Measurements from ENCODE around the gene SLC39A11.
A peak's percentile ranks its signal among the peaks of the same experiment; 100 is the strongest.

The SLC39A11 gene

DNA sequence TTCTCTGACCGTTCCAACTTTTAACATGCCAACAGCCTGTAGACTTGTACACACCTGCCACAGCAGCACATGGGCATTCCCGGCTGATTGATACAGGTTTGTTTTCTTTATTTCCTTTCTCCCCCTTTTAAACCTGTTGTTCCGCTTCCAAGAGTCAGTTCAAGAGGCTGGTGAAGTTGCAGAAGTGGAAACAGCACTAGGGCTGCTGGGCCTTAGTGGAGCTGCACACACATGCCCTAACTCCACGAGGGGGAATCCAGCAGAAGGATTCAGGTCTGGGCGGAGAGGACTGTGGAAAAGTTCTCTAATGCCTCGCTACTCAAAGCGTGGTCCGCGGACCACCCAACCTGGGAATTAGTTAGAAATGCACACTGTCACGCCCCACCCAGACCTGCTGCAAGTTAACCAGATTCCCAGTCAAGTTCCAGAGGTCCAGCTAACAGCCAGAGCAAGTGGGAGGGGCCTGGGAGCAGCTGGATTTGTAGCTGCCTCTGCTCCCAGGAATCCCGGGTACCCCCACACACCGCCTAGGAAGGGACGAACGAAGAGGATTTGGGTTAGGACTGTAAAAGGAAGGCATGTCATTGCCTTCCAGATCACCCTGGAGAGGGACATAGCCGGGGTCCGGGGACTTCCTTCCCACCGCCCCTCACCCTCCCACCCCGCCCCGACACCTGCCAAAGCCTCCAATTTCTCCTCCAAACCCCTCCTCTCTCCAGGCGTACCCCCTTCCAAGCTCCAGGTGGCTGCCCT lies 542 bp downstream of the SLC39A11 start:
- DNase-seq (ENCODE audit: extremely low read depth, low read depth), result no peak
- TF ChIP-seq, protein P1, sequence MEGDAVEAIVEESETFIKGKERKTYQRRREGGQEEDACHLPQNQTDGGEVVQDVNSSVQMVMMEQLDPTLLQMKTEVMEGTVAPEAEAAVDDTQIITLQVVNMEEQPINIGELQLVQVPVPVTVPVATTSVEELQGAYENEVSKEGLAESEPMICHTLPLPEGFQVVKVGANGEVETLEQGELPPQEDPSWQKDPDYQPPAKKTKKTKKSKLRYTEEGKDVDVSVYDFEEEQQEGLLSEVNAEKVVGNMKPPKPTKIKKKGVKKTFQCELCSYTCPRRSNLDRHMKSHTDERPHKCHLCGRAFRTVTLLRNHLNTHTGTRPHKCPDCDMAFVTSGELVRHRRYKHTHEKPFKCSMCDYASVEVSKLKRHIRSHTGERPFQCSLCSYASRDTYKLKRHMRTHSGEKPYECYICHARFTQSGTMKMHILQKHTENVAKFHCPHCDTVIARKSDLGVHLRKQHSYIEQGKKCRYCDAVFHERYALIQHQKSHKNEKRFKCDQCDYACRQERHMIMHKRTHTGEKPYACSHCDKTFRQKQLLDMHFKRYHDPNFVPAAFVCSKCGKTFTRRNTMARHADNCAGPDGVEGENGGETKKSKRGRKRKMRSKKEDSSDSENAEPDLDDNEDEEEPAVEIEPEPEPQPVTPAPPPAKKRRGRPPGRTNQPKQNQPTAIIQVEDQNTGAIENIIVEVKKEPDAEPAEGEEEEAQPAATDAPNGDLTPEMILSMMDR (IDR thresholded peaks at IDR 0.05; ENCODE audit: low read depth, low read length, missing control alignments), result no peak
- peak overlapping the region; percentile 49 for H3K4me3 ChIP-seq (replicated peaks; ENCODE audit: low read depth, low read length)

DNA sequence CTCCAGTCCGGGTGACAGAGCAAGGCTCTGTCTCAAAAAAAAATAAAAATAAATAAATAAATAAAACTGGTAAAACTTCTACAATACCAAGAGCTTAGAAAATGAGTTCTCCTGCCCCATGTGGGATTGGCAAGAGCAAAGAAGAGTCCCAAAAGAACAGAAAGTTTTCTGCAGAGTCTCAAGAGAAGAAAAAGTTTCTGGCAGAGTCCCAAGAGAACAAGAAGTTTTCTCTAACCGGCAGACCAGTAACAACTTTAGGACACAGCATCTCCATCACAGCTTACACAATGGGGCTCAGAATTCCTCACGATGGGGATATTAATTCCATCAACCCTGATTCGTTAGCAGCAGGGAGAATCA lies 1.1 kb downstream of the SLC39A11 start:
- no peak for DNase-seq (ENCODE audit: extremely low read depth, low read depth)
- TF ChIP-seq, protein P1 (IDR thresholded peaks at IDR 0.05; ENCODE audit: low read depth, low read length, missing control alignments), result no peak
- H3K4me3 ChIP-seq (replicated peaks; ENCODE audit: low read depth, low read length), result peak overlapping the region; percentile 49

DNA sequence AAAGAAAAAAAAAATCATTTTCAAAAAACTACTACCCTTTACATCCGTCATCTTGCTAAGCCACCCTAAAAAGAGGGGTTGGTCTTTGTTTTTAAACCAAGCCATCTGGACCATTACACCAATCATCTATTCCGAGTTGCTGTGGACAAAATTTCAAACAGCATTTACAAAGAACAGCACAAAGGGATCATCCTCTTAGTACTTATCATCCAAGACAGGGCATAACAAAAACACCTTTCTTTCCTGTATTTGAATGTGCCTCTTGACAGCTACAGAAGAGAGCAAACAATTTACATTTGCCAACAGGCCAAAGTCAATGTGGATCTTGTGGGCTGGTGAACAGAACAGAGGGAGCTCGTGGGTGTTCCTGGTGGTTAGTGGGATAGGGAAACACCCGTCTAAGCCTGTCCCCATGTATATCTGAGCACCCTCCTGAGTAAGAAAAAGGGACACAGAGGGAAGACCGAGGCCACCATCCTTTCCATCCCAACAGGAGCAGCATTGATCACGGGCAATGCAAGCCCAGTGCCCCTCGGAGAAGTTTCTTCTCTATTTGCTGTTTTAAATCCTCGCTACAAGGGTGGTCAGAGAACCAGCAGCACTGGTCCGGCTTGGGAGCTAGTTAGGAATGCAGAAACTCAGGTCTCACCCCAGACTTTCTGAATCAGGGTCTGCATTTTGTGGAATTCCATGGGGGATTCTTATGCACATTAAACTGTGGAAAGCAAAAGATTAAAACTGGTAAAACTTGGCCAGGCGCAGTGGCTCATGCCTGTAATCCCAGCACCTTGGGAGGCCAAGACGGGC lies 1.9 kb downstream of the SLC39A11 start:
- H3K4me3 ChIP-seq (replicated peaks; ENCODE audit: low read depth, low read length), result no peak overlapping the region
- no peak for DNase-seq (ENCODE audit: extremely low read depth, low read depth)

DNA sequence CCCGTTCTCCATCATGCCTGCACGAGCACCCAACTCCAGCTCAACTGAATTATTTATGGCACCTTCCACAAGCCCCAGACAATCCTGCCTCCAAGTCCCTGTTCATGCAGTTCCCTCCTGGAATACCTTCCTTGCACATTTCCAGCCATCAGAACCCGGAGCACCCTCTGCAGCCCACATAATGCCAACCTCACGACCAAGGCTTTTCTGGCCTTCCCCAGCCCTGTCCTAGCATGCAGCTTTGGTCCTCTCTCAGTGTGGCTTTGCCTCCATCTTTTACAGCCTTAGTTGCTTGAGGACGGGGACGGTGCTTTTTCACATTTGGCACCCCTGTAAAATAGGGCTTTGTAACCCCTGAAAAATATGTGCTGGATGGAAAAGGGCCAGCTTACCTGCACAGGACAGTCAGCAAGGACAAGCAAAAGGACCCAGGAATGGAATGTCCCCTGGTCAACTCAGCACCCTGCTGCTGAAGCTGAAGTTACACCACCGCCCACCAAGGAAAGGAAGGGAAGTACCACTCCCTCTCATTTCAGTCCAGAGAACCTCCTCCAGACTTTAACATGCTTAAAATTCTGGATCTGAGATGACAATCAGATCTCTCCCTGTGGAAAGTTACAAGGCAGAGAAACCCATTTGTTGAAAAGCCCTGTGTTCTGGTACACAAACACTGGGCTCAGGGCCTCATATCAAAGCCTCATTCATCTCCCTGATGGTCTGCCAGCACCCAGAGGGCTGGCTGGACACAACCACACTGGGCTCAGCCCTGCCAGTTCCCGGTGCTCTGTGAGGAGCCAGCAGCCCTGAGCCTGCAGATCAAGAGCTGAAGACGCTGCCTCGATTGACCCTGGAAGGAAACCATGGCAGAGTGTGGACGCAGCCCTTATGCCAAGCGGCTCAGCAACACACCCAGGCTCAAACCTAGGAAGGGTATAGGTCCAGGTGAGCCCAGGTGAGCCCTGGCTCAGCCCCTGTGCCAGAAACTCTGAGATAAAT lies 2.9 kb downstream of the SLC39A11 start:
- TF ChIP-seq, protein P1 (IDR thresholded peaks at IDR 0.05; ENCODE audit: low read depth, low read length, missing control alignments), result no peak
- DNase-seq (ENCODE audit: extremely low read depth, low read depth), result no peak

More for the DNA sequence above, 1.9 kb downstream of the SLC39A11 start:
- TF ChIP-seq, protein P1 (IDR thresholded peaks at IDR 0.05; ENCODE audit: low read depth, low read length, missing control alignments), result no peak

DNA sequence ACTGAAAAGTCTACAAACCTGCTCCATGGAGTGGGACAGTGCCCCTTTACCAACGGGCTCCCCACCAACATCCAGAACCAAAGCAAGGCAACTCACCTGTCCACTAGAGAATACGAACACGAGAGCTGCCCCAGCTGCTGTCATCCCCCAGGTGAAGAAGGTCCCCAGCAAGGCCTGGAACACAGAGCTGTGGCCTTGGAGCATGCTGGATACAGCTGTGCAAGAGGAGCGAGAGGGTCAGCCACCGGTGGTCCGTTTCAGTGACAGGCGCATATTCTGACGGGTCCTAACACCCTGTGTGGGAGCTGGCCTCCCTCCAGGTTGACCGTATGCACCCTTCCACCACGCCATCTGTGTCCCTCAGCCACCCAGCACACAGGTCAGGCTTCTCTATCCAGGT lies 3.9 kb downstream of the SLC39A11 start:
- TF ChIP-seq, protein P1 (IDR thresholded peaks at IDR 0.05; ENCODE audit: low read depth, low read length, missing control alignments), result no peak
- DNase-seq (ENCODE audit: extremely low read depth, low read depth), result no peak
- no peak overlapping the region for H3K4me3 ChIP-seq (replicated peaks; ENCODE audit: low read depth, low read length)

More for the DNA sequence above, 2.9 kb downstream of the SLC39A11 start:
- H3K4me3 ChIP-seq (replicated peaks; ENCODE audit: low read depth, low read length), result no peak overlapping the region

DNA sequence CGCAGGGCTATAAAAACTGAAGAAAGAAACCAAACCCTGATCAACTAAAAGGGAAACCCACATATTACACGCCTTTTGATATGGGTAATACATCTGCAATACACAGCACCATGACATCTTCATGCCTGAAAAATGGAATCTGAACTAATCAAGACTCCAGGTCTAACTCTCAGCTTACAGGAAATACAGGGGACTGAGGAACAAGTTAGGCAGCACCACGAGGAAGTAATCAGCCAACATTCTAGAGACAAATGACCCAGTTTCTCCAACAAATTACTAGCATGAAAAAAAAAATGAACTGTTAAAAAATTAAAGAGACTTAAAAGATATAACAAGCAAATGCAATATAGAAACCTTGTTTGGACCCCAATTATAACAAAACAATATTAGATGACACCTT lies 9.1 kb downstream of the SLC39A11 start:
- no peak for DNase-seq (ENCODE audit: extremely low read depth, low read depth)
- TF ChIP-seq, protein P1 (IDR thresholded peaks at IDR 0.05; ENCODE audit: low read depth, low read length, missing control alignments), result no peak
- H3K4me3 ChIP-seq (replicated peaks; ENCODE audit: low read depth, low read length), result no peak overlapping the region
